T-helper 1 cell treated with Interleukin-12 subunit alpha and Interleukin-12 subunit beta and Interleukin-4 antibody, amounts not matched to agents 30 μg/mL and 1 μg/mL, for 36 hours (primary cell): ENCODE data around the gene TUBB4A.
"Not testable (repeated sequence)": the region's sequence is repeated elsewhere in the genome, so short reads cannot be mapped to it uniquely, and the experiment has no call there.

Experiments
- H3K27ac Mint-ChIP-seq: one replicate; pipeline ENCODE4 v1.8.0; 2021; ENCODE audit warnings: mild to moderate bottlenecking, mixed read lengths
- H3K27me3 Mint-ChIP-seq: one replicate; pipeline ENCODE4 v1.8.0; 2021; ENCODE audit warnings: low read depth, mixed read lengths
- H3K36me3 Mint-ChIP-seq: one replicate; pipeline ENCODE4 v1.8.0; 2021; ENCODE audit warnings: low read depth, mixed read lengths
- H3K4me1 Mint-ChIP-seq: one replicate; pipeline ENCODE4 v1.8.0; 2021; ENCODE audit warnings: low read depth, mixed read lengths
- H3K4me3 Mint-ChIP-seq: one replicate; pipeline ENCODE4 v1.8.0; 2021; ENCODE audit warnings: mild to moderate bottlenecking, moderate library complexity, mixed read lengths
- H3K9me3 Mint-ChIP-seq: one replicate; pipeline ENCODE4 v1.8.0; 2021; ENCODE audit warnings: mixed read lengths

The TUBB4A gene

GRCh38 chr19:6501740-6502648 is at the start of gene TUBB4A:
Gene TUBB4A (minus strand): TSS chr19:6502309. CDS start chr19:6502212, 97 bp downstream.
- H3K27me3 Mint-ChIP-seq, result peaks cover 23% of the 10 kb centered on the region

GRCh38 chr19:6551091-6551490 is 49.0 kb upstream of the TUBB4A start:
- H3K27me3 Mint-ChIP-seq, result no peaks in the 10 kb centered on the region
- H3K27ac Mint-ChIP-seq, result no peak overlapping the region
- H3K4me1 Mint-ChIP-seq, result peaks cover 3% of the 10 kb centered on the region
- H3K36me3 Mint-ChIP-seq, result no peaks in the 10 kb centered on the region
- H3K9me3 Mint-ChIP-seq, result peaks cover 4% of the 10 kb centered on the region
- H3K4me3 Mint-ChIP-seq, result no peak overlapping the region

More at GRCh38 chr19:6501740-6502648, at the start of gene TUBB4A:
- H3K4me3 Mint-ChIP-seq, result peak within 1 kb of the TSS; percentile 74
- H3K4me1 Mint-ChIP-seq, result peaks cover 22% of the 10 kb centered on the region
- H3K36me3 Mint-ChIP-seq, result no peaks in the 10 kb centered on the region
- H3K27ac Mint-ChIP-seq, result no peak within 1 kb of the TSS
- no peaks in the 10 kb centered on the region for H3K9me3 Mint-ChIP-seq

GRCh38 chr19:6550679-6551078 is 48.6 kb upstream of the TUBB4A start:
- not testable (repeated sequence) for H3K27ac Mint-ChIP-seq, H3K9me3 Mint-ChIP-seq, H3K27me3 Mint-ChIP-seq, H3K36me3 Mint-ChIP-seq, H3K4me1 Mint-ChIP-seq, H3K4me3 Mint-ChIP-seq

GRCh38 chr19:6543866-6544347 is 41.8 kb upstream of the TUBB4A start:
- H3K9me3 Mint-ChIP-seq, result peaks cover 4% of the 10 kb centered on the region
- no peaks in the 10 kb centered on the region for H3K4me1 Mint-ChIP-seq
- peak overlapping the region; percentile 49 for H3K27ac Mint-ChIP-seq
- no peak overlapping the region for H3K4me3 Mint-ChIP-seq
- peaks cover 2% of the 10 kb centered on the region for H3K36me3 Mint-ChIP-seq
- peaks cover 3% of the 10 kb centered on the region for H3K27me3 Mint-ChIP-seq

- no peak overlapping the region for H3K4me3 Mint-ChIP-seq
- no peak overlapping the region for H3K27ac Mint-ChIP-seq
- peaks cover 11% of the 10 kb centered on the region for H3K4me1 Mint-ChIP-seq
- H3K27me3 Mint-ChIP-seq, result peaks cover 3% of the 10 kb centered on the region
- H3K36me3 Mint-ChIP-seq, result peaks cover 6% of the 10 kb centered on the region
- H3K9me3 Mint-ChIP-seq, result no peaks in the 10 kb centered on the region
Observed at GRCh38 chr19:6540918-6541689, 39.0 kb upstream of the TUBB4A start.

- Mint-ChIP-seq H3K36me3 (peaks cover 10% of the 10 kb centered on the region), H3K27ac (no peak overlapping the region), H3K4me1 (peaks cover 17% of the 10 kb centered on the region), H3K4me3 (no peak overlapping the region), H3K27me3 (peaks cover 3% of the 10 kb centered on the region), H3K9me3 (no peaks in the 10 kb centered on the region)
Observed at GRCh38 chr19:6539514-6539913, 37.4 kb upstream of the TUBB4A start.

- H3K36me3 Mint-ChIP-seq, result peaks cover 16% of the 10 kb centered on the region
- no peak overlapping the region for H3K4me3 Mint-ChIP-seq
- no peaks in the 10 kb centered on the region for H3K9me3 Mint-ChIP-seq
- H3K4me1 Mint-ChIP-seq, result peaks cover 32% of the 10 kb centered on the region
- H3K27me3 Mint-ChIP-seq, result peaks cover 16% of the 10 kb centered on the region
- H3K27ac Mint-ChIP-seq, result peak overlapping the region; percentile 79
Observed at GRCh38 chr19:6535558-6536137, 33.5 kb upstream of the TUBB4A start.

- no peaks in the 10 kb centered on the region for H3K9me3 Mint-ChIP-seq
- H3K4me1 Mint-ChIP-seq, result peaks cover 43% of the 10 kb centered on the region
- peaks cover 16% of the 10 kb centered on the region for H3K36me3 Mint-ChIP-seq
- H3K4me3 Mint-ChIP-seq, result no peak overlapping the region
- peaks cover 26% of the 10 kb centered on the region for H3K27me3 Mint-ChIP-seq
- H3K27ac Mint-ChIP-seq, result no peak overlapping the region
Observed at GRCh38 chr19:6534451-6535093, 32.5 kb upstream of the TUBB4A start.

GRCh38 chr19:6533746-6534418 is 31.8 kb upstream of the TUBB4A start:
- Mint-ChIP-seq H3K27me3 (peaks cover 31% of the 10 kb centered on the region), H3K27ac (no peak overlapping the region), H3K9me3 (no peaks in the 10 kb centered on the region), H3K36me3 (peaks cover 14% of the 10 kb centered on the region), H3K4me1 (peaks cover 47% of the 10 kb centered on the region), H3K4me3 (no peak overlapping the region)

GRCh38 chr19:6533000-6533328 is 30.9 kb upstream of the TUBB4A start:
- Mint-ChIP-seq H3K9me3 (no peaks in the 10 kb centered on the region), H3K27me3 (peaks cover 31% of the 10 kb centered on the region), H3K4me3 (peak overlapping the region; percentile 73), H3K27ac (peak overlapping the region; percentile 55), H3K36me3 (peaks cover 14% of the 10 kb centered on the region), H3K4me1 (peaks cover 47% of the 10 kb centered on the region)

GRCh38 chr19:6532244-6532999 is 30.3 kb upstream of the TUBB4A start:
- H3K27ac Mint-ChIP-seq, result peak overlapping the region; percentile 55
- H3K36me3 Mint-ChIP-seq, result peaks cover 14% of the 10 kb centered on the region
- H3K27me3 Mint-ChIP-seq, result peaks cover 35% of the 10 kb centered on the region
- H3K4me1 Mint-ChIP-seq, result peaks cover 47% of the 10 kb centered on the region
- H3K9me3 Mint-ChIP-seq, result no peaks in the 10 kb centered on the region
- H3K4me3 Mint-ChIP-seq, result peak overlapping the region; percentile 73

- Mint-ChIP-seq H3K4me1 (peaks cover 44% of the 10 kb centered on the region), H3K9me3 (no peaks in the 10 kb centered on the region)
Observed at GRCh38 chr19:6531956-6532243, 29.8 kb upstream of the TUBB4A start.

GRCh38 chr19:6531163-6531955 is 29.2 kb upstream of the TUBB4A start:
- Mint-ChIP-seq H3K27me3 (peaks cover 35% of the 10 kb centered on the region), H3K27ac (no peak overlapping the region), H3K9me3 (no peaks in the 10 kb centered on the region), H3K36me3 (peaks cover 11% of the 10 kb centered on the region), H3K4me3 (peak overlapping the region; percentile 73), H3K4me1 (peaks cover 39% of the 10 kb centered on the region)

More at GRCh38 chr19:6531956-6532243, 29.8 kb upstream of the TUBB4A start:
- Mint-ChIP-seq H3K27me3 (peaks cover 35% of the 10 kb centered on the region), H3K27ac (peak overlapping the region; percentile 22), H3K36me3 (peaks cover 11% of the 10 kb centered on the region), H3K4me3 (peak overlapping the region; percentile 73)
